ENCODE results near the gene PDE1C. TPM values are rescaled to one million over a fixed set of nuclear protein-coding genes. Genes with fewer than 3 reads are reported as not detected.

Gene PDE1C
- total RNA-seq, 3 donors from 2014 or later (not counting 1 experiment from before 2014, with no cell fraction given): not detected

- DNase-seq (no peak), ATAC-seq (no peak)
- WGBS (ENCODE audit: insufficient coverage): 95% methylated on average over 5 of the region's 7 CpGs
- H3K9me3 ChIP-seq (ENCODE audit: control insufficient read depth, insufficient read depth, low read length): no peaks in the 10 kb centered on the region
- Mint-ChIP-seq H3K27me3 (ENCODE audit: low read depth in 2 of 2) (no peaks in the 10 kb centered on the region), H3K4me3 (no peak overlapping the region), H3K36me3 (no peaks in the 10 kb centered on the region), H3K27ac (no peak overlapping the region), H3K4me1 (peaks cover 0 to 12% of the 10 kb centered on the region in 2 donors), H3K9me3 (peaks cover 6% of the 10 kb centered on the region in 2 donors)
- no peak overlapping the region for H3K27ac ChIP-seq (ENCODE audit: low read length)
- intact Hi-C loops (cut with micrococcal nuclease): no loop called here
- TF ChIP-seq, protein P1, sequence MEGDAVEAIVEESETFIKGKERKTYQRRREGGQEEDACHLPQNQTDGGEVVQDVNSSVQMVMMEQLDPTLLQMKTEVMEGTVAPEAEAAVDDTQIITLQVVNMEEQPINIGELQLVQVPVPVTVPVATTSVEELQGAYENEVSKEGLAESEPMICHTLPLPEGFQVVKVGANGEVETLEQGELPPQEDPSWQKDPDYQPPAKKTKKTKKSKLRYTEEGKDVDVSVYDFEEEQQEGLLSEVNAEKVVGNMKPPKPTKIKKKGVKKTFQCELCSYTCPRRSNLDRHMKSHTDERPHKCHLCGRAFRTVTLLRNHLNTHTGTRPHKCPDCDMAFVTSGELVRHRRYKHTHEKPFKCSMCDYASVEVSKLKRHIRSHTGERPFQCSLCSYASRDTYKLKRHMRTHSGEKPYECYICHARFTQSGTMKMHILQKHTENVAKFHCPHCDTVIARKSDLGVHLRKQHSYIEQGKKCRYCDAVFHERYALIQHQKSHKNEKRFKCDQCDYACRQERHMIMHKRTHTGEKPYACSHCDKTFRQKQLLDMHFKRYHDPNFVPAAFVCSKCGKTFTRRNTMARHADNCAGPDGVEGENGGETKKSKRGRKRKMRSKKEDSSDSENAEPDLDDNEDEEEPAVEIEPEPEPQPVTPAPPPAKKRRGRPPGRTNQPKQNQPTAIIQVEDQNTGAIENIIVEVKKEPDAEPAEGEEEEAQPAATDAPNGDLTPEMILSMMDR (IDR thresholded peaks at IDR 0.05): no peak
- H3K4me1 ChIP-seq (ENCODE audit: control insufficient read depth, insufficient read depth, low read length): no peaks in the 10 kb centered on the region
- H3K4me3 ChIP-seq (ENCODE audit: low read length): no peak overlapping the region
- H3K36me3 ChIP-seq (ENCODE audit: control insufficient read depth, insufficient read depth, low read length): no peaks in the 10 kb centered on the region
- no peaks in the 10 kb centered on the region for H3K27me3 ChIP-seq (ENCODE audit: control insufficient read depth, insufficient read depth, low read length)
These were observed 99.0 kb downstream of the PDE1C start for GRCh38 chr7:31971049-31971667.

DNA sequence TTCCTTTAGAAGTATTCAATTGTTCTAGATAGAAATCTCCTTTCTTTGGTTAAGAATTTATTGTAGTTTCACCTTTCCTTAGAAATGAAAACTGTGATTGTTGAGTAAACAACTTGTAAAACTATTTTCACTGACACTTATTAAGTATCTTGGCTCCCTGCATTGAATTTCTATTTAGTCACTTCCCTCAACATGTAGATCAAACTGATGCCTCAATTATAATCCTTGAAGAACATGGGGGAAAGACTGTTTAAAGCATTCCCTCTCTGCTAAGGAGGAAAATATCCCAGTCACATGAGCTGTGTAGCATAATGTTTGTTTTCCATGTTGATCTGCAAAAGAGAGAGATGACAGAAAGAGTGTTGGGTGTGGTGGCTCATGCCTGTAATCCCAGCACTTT lies 99.7 kb downstream of the PDE1C start:
- intact Hi-C loops (cut with micrococcal nuclease): no loop called here
- no peaks in the 10 kb centered on the region for H3K27me3 ChIP-seq (ENCODE audit: control insufficient read depth, insufficient read depth, low read length)
- DNase-seq: no peak
- no peak overlapping the region for H3K4me3 ChIP-seq (ENCODE audit: low read length)
- no peak overlapping the region for H3K27ac ChIP-seq (ENCODE audit: low read length)
- Mint-ChIP-seq H3K36me3 (no peaks in the 10 kb centered on the region), H3K9me3 (peaks cover 6% of the 10 kb centered on the region in 2 donors), H3K4me1 (peaks cover 0 to 6% of the 10 kb centered on the region in 2 donors), H3K27me3 (ENCODE audit: low read depth in 2 of 2) (no peaks in the 10 kb centered on the region), H3K4me3 (no peak overlapping the region), H3K27ac (no peak overlapping the region)
- no peak for ATAC-seq
- no peaks in the 10 kb centered on the region for H3K9me3 ChIP-seq (ENCODE audit: control insufficient read depth, insufficient read depth, low read length)
- no peaks in the 10 kb centered on the region for H3K4me1 ChIP-seq (ENCODE audit: control insufficient read depth, insufficient read depth, low read length)
- H3K36me3 ChIP-seq (ENCODE audit: control insufficient read depth, insufficient read depth, low read length): no peaks in the 10 kb centered on the region
- TF ChIP-seq, protein P1 (IDR thresholded peaks at IDR 0.05): no peak

GRCh38 chr7:31963569-31964175 lies 106.5 kb downstream of the PDE1C start:
- Mint-ChIP-seq H3K4me3 (no peak overlapping the region), H3K9me3 (peaks cover 7 to 10% of the 10 kb centered on the region in 2 donors), H3K27me3 (ENCODE audit: low read depth in 2 of 2) (no peaks in the 10 kb centered on the region), H3K4me1 (peaks cover 0 to 4% of the 10 kb centered on the region in 2 donors), H3K36me3 (peaks cover 7% of the 10 kb centered on the region), H3K27ac (no peak overlapping the region)
- intact Hi-C loops (cut with micrococcal nuclease): no loop called here
- H3K27ac ChIP-seq (ENCODE audit: low read length): no peak overlapping the region
- ATAC-seq (no peak), DNase-seq (no peak)
- H3K36me3 ChIP-seq (ENCODE audit: control insufficient read depth, insufficient read depth, low read length): no peaks in the 10 kb centered on the region
- H3K4me3 ChIP-seq (ENCODE audit: low read length): no peak overlapping the region
- TF ChIP-seq, protein P1 (IDR thresholded peaks at IDR 0.05): no peak
- WGBS (ENCODE audit: insufficient coverage): 96% methylated on average over 8 of the region's 8 CpGs
- no peaks in the 10 kb centered on the region for H3K9me3 ChIP-seq (ENCODE audit: control insufficient read depth, insufficient read depth, low read length)
- H3K27me3 ChIP-seq (ENCODE audit: control insufficient read depth, insufficient read depth, low read length): no peaks in the 10 kb centered on the region
- no peaks in the 10 kb centered on the region for H3K4me1 ChIP-seq (ENCODE audit: control insufficient read depth, insufficient read depth, low read length)

GRCh38 chr7:31962246-31962645 lies 108.0 kb downstream of the PDE1C start:
- Histone ChIP-seq H3K4me3 (ENCODE audit: low read length) (no peak overlapping the region), H3K27ac (ENCODE audit: low read length) (no peak overlapping the region), H3K27me3 (ENCODE audit: control insufficient read depth, insufficient read depth, low read length) (no peaks in the 10 kb centered on the region), H3K4me1 (ENCODE audit: control insufficient read depth, insufficient read depth, low read length) (no peaks in the 10 kb centered on the region), H3K9me3 (ENCODE audit: control insufficient read depth, insufficient read depth, low read length) (no peaks in the 10 kb centered on the region), H3K36me3 (ENCODE audit: control insufficient read depth, insufficient read depth, low read length) (no peaks in the 10 kb centered on the region)
- Mint-ChIP-seq H3K27me3 (ENCODE audit: low read depth in 2 of 2) (no peaks in the 10 kb centered on the region), H3K27ac (no peak overlapping the region), H3K4me1 (peaks cover 0 to 4% of the 10 kb centered on the region in 2 donors), H3K9me3 (peaks cover 7 to 10% of the 10 kb centered on the region in 2 donors), H3K36me3 (peaks cover 7% of the 10 kb centered on the region), H3K4me3 (no peak overlapping the region)
- TF ChIP-seq, protein P1 (IDR thresholded peaks at IDR 0.05): no peak
- intact Hi-C loops (cut with micrococcal nuclease): no loop called here
- no peak for ATAC-seq
- DNase-seq: no peak

All from natural killer cell (primary cell).